Hematopoietic multipotent progenitor cell treated with erythropoietin and hydrocortisone succinate and interleukin-3 and kit ligand, for 8 days (in vitro differentiated cells): ENCODE data around the gene CPLX1.

Source experiments
- DNase-seq: peaks from one replicate; pipeline ENCODE4 v3.0.0-alpha.2; 2015

Gene CPLX1

DNA sequence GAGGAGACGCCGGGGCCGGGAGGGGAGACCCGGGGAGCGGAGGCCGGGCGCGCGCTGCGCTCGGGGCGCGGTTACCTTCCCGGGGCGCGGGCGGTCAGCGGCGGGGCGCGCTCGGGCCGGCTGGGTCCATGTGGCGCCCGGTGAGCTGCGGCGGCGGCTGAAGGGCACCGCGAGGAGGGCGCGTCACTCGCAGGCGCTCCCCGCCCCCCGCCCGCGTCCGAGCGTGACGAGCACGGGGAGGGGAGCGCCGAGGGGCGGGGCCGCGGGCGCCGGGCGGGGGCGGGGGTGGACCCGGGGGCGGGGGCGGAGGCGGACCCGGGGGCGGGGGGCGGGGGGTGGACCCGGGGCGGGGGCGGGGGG, at the start of gene CPLX1:
TSS of gene CPLX1 (minus strand) at position 159 of the 360 bp plus-strand sequence. CDS start 1,607 bp downstream, outside the sequence.
- DNase-seq, result no peak

DNA sequence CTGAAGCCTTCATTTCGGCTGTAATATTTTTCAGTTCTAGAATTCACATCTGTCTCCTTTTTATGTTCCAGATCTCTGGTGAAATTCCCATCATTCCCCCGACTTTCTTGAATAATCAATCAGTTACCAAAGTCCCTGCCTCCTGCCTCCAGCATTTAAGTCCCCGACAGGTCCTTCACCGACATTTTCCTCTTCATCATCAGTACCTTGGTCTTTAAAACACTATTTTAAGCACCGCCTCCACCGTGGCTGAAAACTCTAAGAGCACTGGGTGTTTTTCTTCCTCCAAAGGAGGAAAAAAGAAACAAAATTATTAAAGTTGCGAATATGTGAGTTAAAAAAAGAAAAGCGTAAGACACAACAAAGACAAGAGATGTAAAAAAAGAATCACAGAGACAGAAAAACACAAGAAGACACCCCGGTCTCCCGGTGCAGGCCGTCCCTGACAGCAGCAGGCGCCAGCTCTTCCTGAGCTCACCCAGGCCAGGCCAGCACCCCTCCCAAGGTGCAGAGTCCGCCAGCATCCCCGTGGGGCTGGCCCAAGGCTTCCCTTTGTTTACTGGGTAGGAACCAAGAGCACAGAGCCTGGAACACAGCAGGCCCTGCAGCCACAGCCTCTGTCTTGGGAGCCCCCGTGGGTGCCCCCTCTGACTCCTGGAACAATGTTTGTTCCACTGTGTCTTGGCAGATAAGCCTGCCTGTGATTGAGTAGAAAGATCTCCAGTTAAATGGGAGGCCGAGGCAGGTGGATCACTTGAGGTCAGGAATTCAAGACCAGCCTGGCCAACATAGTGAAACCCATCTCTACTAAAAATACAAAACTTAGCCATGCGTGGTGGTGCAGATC, 49.3 kb upstream of the CPLX1 start:
- no peak for DNase-seq

DNA sequence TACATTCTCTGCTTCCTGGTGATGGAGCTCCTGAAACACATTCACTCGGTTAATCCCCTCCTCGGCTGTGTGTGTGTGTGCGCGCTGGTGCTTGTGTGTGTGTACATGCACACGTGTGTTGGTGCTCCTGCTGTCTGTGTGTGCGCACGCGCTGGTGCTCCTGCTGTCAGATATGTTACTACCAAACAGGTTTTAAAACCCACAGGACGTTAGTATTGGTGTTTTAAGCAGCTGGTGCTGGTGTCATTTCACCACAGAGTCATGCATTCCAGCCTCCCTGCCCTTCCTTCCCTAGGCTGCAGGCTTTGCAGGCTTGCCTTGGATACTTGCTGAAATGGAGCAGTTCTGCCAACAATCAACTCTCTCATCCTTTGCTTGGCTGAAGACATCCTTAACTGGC, 48.1 kb upstream of the CPLX1 start:
- no peak for DNase-seq

DNA sequence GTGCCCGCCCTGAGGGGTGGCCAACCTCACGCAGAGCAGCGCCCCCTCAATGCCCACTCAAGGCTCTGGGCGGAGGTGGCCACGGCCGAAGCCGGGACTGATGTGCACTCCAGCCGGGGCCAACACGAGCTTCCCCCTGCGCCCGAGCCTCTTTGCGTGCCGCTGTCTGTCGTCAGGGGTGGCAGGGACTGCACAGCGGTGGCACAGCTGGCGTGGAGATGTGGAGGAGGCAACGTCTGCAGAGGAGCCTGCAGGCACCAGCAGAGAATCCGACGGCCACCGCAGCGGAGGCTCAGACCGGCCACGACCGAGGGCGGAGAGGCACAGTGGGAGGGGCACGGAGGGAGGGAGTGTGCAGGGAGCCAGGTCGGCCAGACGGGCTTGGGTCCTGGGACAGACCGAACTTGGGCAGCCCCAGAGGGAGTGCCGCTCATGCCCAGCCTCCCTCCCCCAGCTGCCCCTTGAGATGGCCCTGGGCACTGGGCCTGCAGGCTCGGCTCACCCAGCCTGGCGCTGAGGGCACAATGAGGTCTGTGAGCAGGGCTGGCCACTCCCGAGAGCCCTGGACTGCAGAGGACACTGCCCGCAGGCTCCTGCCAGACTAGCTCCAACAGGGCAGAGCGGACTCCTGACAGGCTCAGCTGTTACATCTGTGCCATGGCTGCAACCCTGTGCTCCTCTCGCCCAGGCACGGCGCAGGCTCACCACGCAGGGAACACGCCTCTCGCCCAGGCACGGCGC, 46.5 kb upstream of the CPLX1 start:
- DNase-seq, result no peak

DNA sequence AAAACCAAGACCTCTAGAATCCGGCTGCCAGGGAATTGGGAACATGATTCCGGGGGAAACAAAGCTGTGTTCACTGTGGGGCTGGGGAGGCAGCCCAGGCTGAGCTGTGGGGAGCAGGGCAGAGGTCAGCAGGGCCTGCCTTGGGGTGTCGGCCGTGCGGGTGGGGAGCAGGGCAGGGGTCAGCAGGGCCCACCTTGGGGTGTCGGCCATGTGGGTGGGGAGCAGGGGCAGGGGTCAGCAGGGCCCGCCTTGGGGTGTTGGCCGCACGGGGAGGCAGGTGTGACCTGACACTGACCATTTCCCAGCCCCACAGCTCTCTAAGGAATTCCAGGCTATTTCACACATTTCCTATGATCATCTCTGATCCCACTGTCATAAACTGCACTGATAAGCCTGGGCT, 45.6 kb upstream of the CPLX1 start:
- DNase-seq, result no peak

DNA sequence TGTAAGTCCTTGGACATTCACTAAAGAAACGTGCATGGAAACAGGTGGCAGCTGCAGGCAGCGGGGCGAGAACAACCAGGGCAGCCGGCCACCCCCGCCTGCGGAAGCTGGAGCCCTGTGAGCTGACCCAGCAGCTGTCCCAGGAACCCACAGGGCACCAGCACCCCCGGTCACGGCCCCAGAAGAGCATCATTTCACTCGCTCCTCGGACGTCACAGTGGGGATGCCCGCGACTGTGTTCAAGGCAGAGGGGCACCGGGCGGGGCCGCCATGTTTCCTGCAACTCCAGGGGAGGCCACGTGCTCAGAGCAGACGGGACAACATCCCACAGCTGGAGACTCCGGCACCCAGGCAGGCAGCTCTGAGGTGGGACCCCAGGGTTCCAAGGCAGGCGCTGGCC, 45.0 kb upstream of the CPLX1 start:
- no peak for DNase-seq

DNA sequence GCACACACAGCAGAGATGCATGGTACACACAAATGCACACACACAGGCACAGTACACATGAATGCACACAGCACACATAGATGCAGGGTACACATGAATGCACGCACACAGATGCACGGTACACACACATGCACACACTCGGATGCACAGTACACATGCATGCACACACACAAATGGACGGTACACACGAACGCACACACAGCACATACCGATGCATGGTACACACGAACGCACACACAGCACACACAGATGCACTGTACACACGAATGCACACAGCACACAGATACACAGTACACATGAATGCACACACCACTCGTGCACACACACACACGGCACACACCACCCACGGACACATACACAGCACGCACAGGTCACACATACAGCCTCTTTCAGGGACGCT, 43.8 kb upstream of the CPLX1 start:
- DNase-seq, result no peak

DNA sequence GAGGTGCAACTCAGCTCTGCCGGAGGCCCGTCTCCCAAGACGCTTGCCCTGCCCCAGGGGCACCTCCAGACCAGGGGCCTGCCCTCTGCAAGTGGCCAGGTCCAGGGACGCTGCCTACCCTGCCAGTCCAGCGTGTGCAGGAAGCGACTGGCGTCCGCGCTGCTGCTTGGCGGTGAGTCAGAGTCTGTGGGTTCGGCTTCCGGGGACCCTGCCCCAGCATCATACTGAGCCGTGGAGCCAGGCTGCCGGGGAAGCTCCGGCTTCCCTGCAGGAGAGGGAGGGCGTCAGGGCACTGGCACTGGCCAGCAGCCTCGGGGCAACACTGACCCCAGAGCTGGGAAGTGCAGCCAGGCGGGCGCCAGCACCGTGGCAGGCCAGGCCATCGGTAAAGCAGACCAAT, 42.5 kb upstream of the CPLX1 start:
- DNase-seq, result no peak

DNA sequence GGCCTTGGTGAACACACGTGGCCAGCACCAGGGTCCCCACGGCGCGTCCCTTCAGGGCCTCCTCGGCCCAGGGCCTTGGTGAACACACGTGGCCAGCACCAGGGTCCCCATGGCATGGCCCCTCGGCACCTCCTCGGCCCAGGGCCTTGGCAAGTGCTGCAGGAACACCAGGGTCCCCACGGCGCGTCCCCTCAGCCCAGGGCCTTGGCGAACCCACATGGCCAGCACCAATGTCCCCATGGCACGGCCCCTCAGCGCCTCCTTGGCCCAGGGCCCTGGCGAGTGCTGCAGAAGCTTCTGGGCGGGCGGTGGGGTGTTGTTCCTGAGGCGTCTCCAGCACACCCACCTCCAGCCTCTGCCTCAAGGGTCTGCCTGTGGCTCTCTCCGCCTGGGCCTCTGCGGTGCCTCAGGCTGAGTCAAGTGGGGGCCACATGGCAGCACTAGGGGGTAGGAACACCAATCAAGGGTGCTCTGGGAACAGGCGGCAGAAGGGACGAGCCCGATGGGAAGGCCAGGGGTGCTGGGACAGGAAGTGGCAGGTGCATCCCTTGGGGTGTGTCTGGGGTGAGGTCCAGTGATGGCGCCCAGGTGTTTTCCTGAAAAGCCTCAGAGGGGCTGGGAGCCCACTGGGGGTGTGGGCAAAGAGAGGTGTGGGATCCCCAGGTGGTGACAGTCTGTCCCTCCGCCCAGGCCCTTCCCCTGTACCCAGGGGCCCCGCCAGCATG, 41.8 kb upstream of the CPLX1 start:
- no peak for DNase-seq

DNA sequence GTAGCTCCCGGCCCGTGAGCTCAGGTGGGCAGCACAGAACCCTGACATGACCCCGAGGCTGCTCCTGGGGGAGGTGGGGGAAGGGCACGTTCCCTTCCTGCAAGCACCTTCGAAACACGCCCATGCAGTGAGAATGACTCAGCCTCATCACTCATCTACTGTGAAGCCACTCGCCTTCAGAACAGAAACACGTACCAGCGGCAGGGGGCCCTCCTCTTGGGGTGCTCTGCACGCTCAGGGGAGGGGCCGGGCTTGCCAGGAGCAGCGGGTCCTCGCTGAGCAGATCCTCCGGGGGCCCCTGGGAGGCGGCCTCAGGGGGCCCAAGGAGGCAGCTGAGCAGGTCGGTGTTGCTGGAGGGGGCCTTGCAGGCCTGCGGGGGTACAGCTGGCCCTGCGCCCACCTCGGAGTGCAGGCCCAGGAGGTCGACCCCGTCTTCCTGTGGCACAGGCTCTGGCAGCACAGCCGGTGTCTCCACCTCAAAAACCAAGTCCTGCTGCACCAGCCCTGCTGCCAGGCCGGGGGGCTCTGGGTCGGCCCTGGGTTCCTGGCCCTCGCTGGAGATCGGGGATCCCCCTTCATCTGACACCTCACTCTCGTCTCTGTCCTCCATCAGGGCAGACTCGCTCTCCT, 40.9 kb upstream of the CPLX1 start:
- no peak for DNase-seq

DNA sequence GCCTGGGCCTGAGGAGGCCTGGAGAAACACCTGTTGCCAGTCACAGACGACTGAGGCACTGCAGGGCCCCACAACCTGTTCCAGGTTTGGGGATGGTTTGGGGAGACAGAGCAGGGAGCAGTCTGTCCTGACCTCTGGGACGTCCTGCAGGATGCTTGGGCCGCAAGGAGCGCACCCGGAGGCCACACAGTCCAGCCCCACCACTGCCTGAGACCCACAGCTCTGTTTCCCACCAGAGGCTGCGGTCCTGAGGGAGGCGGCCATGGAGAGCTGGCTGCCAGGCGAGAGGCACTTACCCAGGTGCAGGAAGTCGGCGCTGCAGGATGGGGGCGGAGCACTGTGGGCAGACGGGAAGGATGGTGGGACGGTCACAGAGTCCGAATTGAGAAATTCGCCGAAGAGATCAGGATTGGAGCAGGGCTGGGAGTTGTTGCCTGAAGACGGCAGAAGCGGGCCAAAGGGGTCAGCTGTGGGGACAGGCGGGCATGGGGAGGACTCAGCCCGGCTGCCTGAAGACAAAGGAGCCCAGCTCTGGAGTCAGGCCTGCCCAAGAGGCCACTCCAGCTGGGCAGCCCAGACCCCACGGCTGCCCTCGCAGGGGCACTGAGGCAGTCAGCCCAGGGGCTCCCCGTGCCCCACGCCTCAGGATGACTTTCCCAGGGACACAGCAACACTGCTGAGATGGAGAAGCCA, 40.3 kb upstream of the CPLX1 start:
- DNase-seq, result no peak

DNA sequence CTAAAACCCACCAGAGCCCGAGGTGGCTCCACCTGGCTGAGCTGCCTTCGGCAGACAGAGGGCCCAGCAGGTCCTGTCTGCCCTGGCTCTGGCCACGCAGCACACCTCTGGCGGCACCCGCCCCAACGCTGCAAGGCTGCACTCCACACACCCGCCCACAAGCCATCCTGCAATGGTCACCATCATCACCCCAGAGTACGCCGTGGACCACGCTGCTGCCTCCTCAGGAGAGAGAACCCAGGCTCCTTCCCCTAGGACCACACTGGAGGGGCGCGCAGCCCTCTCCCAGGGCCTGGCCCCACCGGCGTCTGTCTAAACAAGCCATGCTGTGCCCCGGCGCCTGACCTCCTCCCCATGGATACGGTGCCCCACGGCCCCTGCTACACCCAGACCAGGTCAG, 39.6 kb upstream of the CPLX1 start:
- DNase-seq, result no peak

DNA sequence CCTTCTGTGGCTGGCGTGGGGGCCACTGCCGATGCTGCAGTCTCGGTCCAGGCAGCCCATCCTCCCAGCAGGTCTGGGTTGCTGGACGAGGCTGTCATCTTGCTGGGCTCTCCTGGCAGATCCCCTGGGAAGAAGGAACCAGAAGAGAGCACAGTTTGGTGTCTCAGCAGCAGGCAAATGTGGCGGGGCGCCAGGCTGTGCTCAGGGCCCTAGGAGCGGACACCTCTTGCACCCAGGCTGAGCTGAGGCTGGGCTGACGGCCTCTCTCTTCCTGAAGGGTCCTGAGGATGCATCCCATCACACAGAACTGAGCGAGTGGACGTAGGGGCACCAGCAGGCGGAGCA, 39.2 kb upstream of the CPLX1 start:
- DNase-seq, result no peak

DNA sequence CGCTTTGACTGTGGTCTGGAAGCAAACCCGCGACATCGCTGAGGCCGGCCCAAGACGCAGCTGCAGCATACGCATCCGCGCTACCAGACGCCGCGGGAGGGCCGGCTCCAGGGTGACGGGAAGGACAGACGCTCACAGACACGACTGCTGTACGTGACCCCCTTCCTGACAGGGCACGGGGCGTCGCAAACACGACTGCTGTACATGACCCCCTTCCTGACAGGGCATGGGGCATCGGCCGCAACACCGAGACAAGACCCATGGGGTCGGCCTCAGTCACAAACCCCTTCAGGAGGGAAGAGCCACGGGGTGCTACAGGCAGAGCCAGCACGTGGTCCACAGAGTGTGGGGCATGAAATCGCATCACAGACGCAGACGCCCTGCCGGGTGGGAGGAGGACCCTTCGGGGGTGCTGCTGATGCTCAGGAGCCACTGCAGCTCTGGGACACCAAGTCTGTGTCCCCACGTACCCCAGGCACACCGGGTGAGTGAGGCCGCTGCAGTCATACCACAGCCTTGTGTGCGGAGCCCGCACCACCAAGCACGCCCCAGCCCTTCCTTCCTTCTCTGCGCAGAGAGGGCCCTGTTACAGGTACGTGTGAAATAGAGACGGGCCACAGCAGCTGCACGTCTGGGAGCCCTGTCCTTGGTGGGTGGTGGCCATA, 38.7 kb upstream of the CPLX1 start:
- DNase-seq, result no peak

DNA sequence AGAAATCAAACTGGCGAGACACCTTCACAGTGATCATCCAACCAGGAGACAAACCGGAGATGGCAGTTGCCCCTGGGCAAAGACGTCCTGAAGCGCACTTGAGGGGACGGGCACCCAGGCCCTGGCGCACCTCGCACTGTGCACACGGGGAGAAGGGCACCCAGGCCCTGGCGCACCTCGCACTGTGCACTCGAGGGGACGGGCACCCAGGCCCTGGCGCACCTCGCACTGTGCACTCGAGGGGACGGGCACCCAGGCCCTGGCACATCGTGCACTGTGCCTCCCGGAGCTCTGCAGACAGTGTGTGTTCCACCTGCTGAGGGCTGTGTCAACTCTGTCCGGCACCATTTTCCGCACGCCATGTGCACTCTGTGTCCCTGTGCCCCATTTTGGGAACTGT, 34.6 kb upstream of the CPLX1 start:
- no peak for DNase-seq

DNA sequence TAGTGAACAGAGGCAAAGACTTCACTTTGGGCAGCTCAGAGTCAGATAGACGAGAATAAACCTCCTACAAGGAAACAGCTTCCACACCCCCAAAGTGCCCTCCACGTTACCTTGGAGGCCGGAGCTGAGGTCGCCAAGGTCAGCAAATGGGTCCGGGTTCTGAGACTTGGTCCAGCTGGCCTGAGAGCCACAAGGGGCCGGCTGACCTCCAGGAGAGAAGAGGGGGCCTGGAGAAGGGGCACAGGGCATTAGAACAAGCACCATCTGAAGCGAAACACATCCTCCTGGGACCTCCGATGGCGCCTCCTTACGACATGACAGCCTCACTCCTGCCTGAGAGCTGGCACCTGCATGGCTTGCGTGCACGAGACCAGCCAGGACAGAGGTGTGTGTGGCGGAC, 33.6 kb upstream of the CPLX1 start:
- DNase-seq, result no peak

DNA sequence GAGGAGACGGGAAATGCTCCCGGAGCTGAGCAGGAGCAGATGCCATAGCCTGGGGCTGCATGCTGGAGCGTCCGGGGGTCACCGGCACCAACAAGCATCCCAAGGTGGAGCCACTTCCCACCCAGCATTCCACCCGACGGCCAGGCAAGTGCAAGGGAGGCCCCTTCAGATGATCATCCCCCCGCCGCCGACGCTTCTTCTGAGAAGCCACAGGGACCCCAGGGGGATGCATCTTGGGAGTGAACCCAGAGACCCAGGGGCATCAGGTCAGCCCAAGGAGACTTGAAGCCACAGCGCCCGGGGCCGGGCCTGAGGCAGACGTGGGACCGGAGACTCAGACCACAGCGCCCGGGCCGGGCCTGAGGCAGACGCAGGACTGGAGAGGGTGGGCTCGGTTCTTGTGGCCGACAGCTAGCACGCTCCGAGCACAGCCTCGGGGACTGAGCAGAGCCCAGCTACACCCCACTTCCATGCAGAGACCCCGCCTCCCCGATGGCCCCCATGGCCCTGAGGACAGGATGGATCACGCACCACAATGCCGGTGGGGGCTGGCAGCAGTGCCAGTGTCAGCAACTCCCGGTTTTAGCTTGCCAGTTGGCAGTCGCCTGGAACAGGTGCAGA, 33.0 kb upstream of the CPLX1 start:
- DNase-seq, result no peak

DNA sequence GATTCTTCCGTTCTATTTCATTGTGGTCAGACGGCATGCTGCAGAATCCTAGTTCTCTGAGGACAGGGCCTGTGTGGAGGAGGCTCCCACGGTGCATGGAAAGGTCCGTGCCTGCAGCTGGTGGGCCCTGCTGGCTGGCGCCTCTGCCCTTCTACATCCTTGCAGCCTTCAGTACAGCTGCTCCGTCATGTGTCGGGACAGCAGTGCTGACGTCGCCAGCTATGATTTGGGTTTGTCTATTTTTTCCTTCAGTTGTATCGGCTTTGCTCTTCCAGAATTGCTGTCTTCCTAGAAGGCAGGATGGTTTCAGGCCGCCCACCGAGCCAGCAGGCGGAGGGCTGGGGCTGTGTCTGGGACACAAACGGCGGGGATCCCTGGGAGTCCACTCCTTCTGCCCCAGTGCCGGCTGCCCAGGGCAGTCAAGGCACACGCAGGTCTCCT, 32.1 kb upstream of the CPLX1 start:
- no peak for DNase-seq

DNA sequence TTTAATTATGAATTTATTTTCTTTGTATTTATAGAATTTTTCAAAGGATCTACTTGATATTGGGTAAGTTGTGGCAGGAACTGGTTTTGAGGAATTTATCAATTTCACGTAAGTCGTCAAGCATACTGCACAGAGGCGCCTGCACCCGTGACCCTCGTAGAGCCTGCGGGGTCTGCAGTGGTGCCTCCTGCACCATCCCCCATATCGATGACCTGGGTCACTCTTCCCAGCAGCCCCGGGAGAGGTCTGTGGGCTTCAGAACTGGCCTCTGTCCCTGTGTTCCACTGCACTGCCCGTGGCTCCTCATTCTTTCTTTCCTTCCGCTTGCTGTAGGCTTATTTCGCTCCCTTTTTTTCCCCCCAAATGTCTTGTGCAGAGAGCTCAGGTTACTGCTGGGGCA, 31.5 kb upstream of the CPLX1 start:
- DNase-seq, result no peak

DNA sequence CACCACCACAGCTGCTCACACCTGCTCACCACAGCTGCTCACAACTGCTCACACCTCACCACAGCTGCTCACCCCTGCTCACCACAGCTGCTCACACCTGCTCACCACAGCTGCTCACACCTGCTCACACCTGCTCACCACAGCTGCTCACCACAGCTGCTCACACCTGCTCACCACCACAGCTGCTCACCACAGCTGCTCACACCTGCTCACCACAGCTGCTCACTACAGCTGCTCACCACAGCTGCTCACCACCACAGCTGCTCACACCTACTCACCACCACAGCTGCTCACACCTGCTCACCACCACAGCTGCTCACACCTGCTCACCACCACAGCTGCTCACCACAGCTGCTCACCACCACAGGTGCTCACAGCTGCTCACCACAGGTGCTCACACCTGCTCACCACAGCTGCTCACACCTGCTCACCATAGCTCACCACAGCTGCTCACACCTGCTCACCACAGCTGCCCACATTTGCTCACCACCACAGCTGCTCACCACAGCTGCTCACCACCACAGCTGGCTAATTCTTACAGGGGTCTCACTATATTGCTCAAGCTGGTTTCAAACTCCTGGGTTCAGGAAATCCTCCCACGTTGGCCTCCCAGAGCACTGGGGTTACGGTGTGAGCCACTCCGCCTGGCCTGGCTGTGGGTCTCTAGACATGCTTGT, 30.4 kb upstream of the CPLX1 start:
- DNase-seq, result no peak

DNA sequence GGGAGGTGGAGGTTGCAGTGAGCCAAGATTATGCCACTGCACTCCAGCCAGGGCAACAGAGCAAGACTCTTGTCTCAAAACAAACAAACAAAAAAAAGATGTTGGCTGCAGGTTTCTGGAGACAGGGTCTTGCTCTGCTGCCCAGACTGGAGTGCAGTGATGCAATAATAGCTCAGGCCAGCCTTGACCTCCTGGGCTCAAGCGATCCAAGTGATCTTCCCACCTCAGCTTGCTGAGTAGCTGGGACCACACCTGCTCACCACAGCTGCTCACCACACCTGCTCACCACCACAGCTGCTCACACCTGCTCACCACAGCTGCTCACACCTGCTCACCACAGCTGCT, 29.9 kb upstream of the CPLX1 start:
- DNase-seq, result no peak
